Breast epithelium (tissue), 4 donors: ENCODE results near the gene DCLK1. TPM values are rescaled to one million over a fixed set of nuclear protein-coding genes. Genes with fewer than 3 reads are reported as not detected.

Experiments
- DNase-seq, 2 donors: peaks; one replicate each; pipeline ENCODE4 v3.0.0-alpha.2; 2019; ENCODE audit warnings: low spot score in 2 of 2
- H3K27ac ChIP-seq, 2 donors: fragments of 200-600 bp; sonication (generic) in 1 of 2; one replicate each; pipeline ENCODE4 v1.5.1; 2016 to 2019; ENCODE audit warnings: mild to moderate bottlenecking in 1 of 2
- H3K27me3 ChIP-seq, 2 donors: fragments of 200-600 bp; sonication (generic) in 1 of 2; one replicate each; pipeline versions ENCODE4 v1.5.1 to v1.6.0; 2017 to 2019; ENCODE audit warnings: control low read depth in 1 of 2, mild to moderate bottlenecking in 1 of 2
- H3K36me3 ChIP-seq: fragments of 200-600 bp; one replicate; pipeline ENCODE4 v1.5.1; 2019
- H3K4me1 ChIP-seq, 2 donors: fragments of 200-600 bp; sonication (generic); one replicate each; pipeline ENCODE4 v1.5.1; 2016 to 2019; ENCODE audit warnings: control low read depth in 1 of 2
- H3K4me3 ChIP-seq, 3 donors: fragments of 200-600 bp; sonication (generic); 1 replicate in 2 of 3; 2 replicates in 1 of 3; pipeline ENCODE4 v1.5.1; 2016 to 2019; ENCODE audit warnings: mild to moderate bottlenecking in 3 of 3, moderate library complexity in 2 of 3
- H3K9me3 ChIP-seq, 2 donors: fragments of 200-600 bp; sonication (generic) in 1 of 2; one replicate each; pipeline ENCODE4 v1.5.1; 2016 to 2019; ENCODE audit warnings: control low read depth in 1 of 2
- CTCF ChIP-seq, 3 donors: fragments of 450-650 bp; IDR thresholded peaks; one replicate each; pipeline ENCODE4 v1.5.1; 2016 to 2017; ENCODE audit warnings: antibody characterized with exemption in 3 of 3, mild to moderate bottlenecking in 3 of 3, moderate library complexity in 3 of 3
- POLR2A ChIP-seq: fragments of 450-650 bp; IDR thresholded peaks from one replicate; pipeline ENCODE4 v1.6.1; 2016; ENCODE audit warnings: antibody characterized with exemption, mild to moderate bottlenecking, moderate library complexity
- POLR2AphosphoS5 ChIP-seq, 3 donors: sonication (generic); formaldehyde crosslinking; IDR thresholded peaks; one replicate each; pipeline ENCODE4 v1.6.1; 2017; ENCODE audit warnings: antibody characterized with exemption in 3 of 3
- intact Hi-C: fragments of 100-400 bp; cut with DNase I; formaldehyde crosslinking; loops from one replicate; pipeline ENCODE4 v1.15.1; 2023; ENCODE audit warnings: low total_unique reads
- total RNA-seq, 3 donors: library from RNA; depleted of rRNA; stranded (reverse); fragments of >200 nt; gene quantifications; one replicate each; pipeline ENCODE4 v1.1.0, GENCODE V29; 2016

Gene DCLK1
- total RNA-seq, 3 donors from 2014 or later: 21.2 to 158 (median 28.2) TPM

GRCh38 chr13:36088463-36088862, 42.7 kb downstream of the DCLK1 start:
- Histone ChIP-seq H3K27ac (peak overlapping the region in 1 of 2 donors; percentile 26), H3K27me3 (no peaks in the 10 kb centered on the region), H3K4me3 (no peak overlapping the region), H3K36me3 (no peaks in the 10 kb centered on the region), H3K9me3 (no peaks in the 10 kb centered on the region), H3K4me1 (no peaks in the 10 kb centered on the region)
- intact Hi-C loops: no loop called here
- DNase-seq: no peak
- no peak for TF ChIP-seq CTCF (IDR thresholded peaks at IDR 0.05)
- TF ChIP-seq POLR2AphosphoS5 (IDR thresholded peaks at IDR 0.05): no peak
- no peak for TF ChIP-seq POLR2A

GRCh38 chr13:36088001-36088400, 43.2 kb downstream of the DCLK1 start:
- H3K27ac ChIP-seq: peak overlapping the region in 1 of 2 donors; percentile 26
- H3K36me3 ChIP-seq: no peaks in the 10 kb centered on the region
- no peak for DNase-seq
- no peaks in the 10 kb centered on the region for H3K4me1 ChIP-seq
- H3K9me3 ChIP-seq: no peaks in the 10 kb centered on the region
- TF ChIP-seq POLR2AphosphoS5 (IDR thresholded peaks at IDR 0.05) (no peak), CTCF (IDR thresholded peaks at IDR 0.05) (no peak), POLR2A (no peak)
- intact Hi-C loops: no loop called here
- no peak overlapping the region for H3K4me3 ChIP-seq
- no peaks in the 10 kb centered on the region for H3K27me3 ChIP-seq

GRCh38 chr13:36086117-36086516, 45.1 kb downstream of the DCLK1 start:
- intact Hi-C loops: no loop called here
- no peak for TF ChIP-seq POLR2A
- TF ChIP-seq CTCF (IDR thresholded peaks at IDR 0.05): no peak
- TF ChIP-seq POLR2AphosphoS5 (IDR thresholded peaks at IDR 0.05): no peak

GRCh38 chr13:36084131-36084530, 47.1 kb downstream of the DCLK1 start:
- Histone ChIP-seq H3K36me3 (no peaks in the 10 kb centered on the region), H3K4me3 (no peak overlapping the region), H3K27ac (no peak overlapping the region), H3K27me3 (no peaks in the 10 kb centered on the region), H3K9me3 (no peaks in the 10 kb centered on the region), H3K4me1 (no peaks in the 10 kb centered on the region)
- no peak for TF ChIP-seq POLR2AphosphoS5 (IDR thresholded peaks at IDR 0.05)
- no peak for TF ChIP-seq POLR2A
- no peak for TF ChIP-seq CTCF (IDR thresholded peaks at IDR 0.05)
- intact Hi-C loops: no loop called here
- DNase-seq: no peak

More at GRCh38 chr13:36086117-36086516, 45.1 kb downstream of the DCLK1 start:
- no peak for DNase-seq
- H3K27me3 ChIP-seq: no peaks in the 10 kb centered on the region
- no peaks in the 10 kb centered on the region for H3K4me1 ChIP-seq
- no peaks in the 10 kb centered on the region for H3K9me3 ChIP-seq
- H3K36me3 ChIP-seq: no peaks in the 10 kb centered on the region
- H3K4me3 ChIP-seq: no peak overlapping the region
- H3K27ac ChIP-seq: no peak overlapping the region

GRCh38 chr13:36082806-36083205, 48.4 kb downstream of the DCLK1 start:
- Histone ChIP-seq H3K36me3 (no peaks in the 10 kb centered on the region), H3K4me1 (no peaks in the 10 kb centered on the region), H3K4me3 (no peak overlapping the region), H3K27ac (no peak overlapping the region), H3K27me3 (no peaks in the 10 kb centered on the region), H3K9me3 (no peaks in the 10 kb centered on the region)
- intact Hi-C loops: no loop called here
- TF ChIP-seq CTCF (IDR thresholded peaks at IDR 0.05) (no peak), POLR2A (no peak), POLR2AphosphoS5 (IDR thresholded peaks at IDR 0.05) (no peak)
- DNase-seq: no peak
